Left ventricle myocardium inferior (tissue), 1 donor: Measurements from ENCODE around the gene STK38. TPM values are rescaled to one million over a fixed set of nuclear protein-coding genes. Genes with fewer than 3 reads are reported as not detected.

ENCODE experiments used
- DNase-seq: peaks from one replicate; pipeline ENCODE4 v3.0.0-alpha.2; 2020
- H3K27ac ChIP-seq: fragments of 200-600 bp; replicated peaks from 2 replicates; pipeline ENCODE4 v1.8.0; 2021
- H3K27me3 ChIP-seq: fragments of 200-600 bp; 2 replicates; pipeline ENCODE4 v1.8.0; 2021; ENCODE audit warnings: low read depth
- H3K36me3 ChIP-seq: fragments of 200-600 bp; 2 replicates; pipeline ENCODE4 v1.8.0; 2021
- H3K4me1 ChIP-seq: fragments of 200-600 bp; 2 replicates; pipeline ENCODE4 v1.8.0; 2021
- H3K4me3 ChIP-seq: fragments of 200-600 bp; 2 replicates; pipeline ENCODE4 v1.8.0; 2021; ENCODE audit warnings: mild to moderate bottlenecking, moderate library complexity
- H3K9me3 ChIP-seq: fragments of 200-600 bp; replicated peaks from 2 replicates; pipeline ENCODE4 v1.8.0; 2021
- intact Hi-C: fragments of 100-400 bp; cut with micrococcal nuclease; formaldehyde crosslinking; loops from one replicate; pipeline ENCODE4 v1.11.0; 2022
- total RNA-seq: library from RNA; stranded (reverse); fragmentation: NEBNext Ultra II Directional; extraction: Animal tissue kit (Norgen Biotek cat#: 25700); gene quantifications from one replicate; pipeline ENCODE4 v1.2.1, GENCODE V29; 2021
- TF ChIP-seq, protein P1 (sequence below): fragments of 200-600 bp; IDR thresholded peaks from 2 replicates; pipeline ENCODE4 v1.8.0; 2021; ENCODE audit warnings: antibody characterized with exemption, mild to moderate bottlenecking, borderline replicate concordance
- donor health status: DM: no; HTN: yes; CAD: no; lungs with severe emphysema.

Gene STK38
- total RNA-seq, 1 donor from 2014 or later, result 25.5 TPM

DNA sequence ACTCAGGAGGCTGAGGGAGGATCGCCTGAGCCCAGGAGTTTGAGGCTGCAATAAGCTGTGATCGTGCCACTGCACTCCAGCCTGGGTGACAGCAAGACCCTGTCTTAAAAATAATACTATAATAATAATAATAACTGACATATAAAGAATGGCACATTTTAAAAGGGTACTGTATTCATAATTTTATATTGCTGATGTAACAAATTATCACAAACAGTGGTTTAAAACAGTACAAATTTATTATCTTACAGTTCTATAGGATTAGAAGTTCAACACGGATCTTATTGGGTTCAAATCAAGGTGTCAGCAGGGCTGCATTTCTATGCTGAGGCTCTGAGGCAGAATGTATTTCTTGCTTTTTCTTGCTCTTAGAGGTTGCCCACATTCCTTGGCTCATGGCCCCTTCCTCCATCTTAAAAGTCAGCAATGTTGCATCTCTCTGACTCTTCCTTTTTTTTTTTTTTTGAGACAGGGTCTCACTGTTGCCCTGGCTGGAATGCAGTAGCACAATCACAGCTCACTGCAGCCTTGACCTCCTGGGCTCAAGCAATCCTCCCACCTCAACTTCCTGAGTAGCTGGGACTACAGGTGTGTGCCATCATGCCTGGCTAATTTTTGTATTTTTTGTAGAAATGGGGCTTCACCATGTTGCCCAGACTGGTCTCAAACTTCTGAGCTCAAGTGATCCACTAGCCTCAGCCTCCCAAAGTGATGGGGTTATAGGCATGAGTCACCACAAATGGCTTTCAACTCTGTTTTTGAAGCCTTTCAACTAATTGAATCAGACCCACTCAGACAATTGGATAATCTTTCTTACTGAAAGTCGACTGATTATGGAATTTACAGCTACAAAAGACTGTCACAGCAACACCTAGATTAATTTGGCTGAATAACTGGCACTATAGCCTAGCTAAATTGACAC is 24.1 kb upstream of the STK38 start:
- H3K27me3 ChIP-seq, result no peaks in the 10 kb centered on the region
- intact Hi-C loops, result no loop called here
- TF ChIP-seq, protein P1, sequence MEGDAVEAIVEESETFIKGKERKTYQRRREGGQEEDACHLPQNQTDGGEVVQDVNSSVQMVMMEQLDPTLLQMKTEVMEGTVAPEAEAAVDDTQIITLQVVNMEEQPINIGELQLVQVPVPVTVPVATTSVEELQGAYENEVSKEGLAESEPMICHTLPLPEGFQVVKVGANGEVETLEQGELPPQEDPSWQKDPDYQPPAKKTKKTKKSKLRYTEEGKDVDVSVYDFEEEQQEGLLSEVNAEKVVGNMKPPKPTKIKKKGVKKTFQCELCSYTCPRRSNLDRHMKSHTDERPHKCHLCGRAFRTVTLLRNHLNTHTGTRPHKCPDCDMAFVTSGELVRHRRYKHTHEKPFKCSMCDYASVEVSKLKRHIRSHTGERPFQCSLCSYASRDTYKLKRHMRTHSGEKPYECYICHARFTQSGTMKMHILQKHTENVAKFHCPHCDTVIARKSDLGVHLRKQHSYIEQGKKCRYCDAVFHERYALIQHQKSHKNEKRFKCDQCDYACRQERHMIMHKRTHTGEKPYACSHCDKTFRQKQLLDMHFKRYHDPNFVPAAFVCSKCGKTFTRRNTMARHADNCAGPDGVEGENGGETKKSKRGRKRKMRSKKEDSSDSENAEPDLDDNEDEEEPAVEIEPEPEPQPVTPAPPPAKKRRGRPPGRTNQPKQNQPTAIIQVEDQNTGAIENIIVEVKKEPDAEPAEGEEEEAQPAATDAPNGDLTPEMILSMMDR, result no peak
- H3K27ac ChIP-seq, result no peak overlapping the region
- H3K4me3 ChIP-seq, result no peak overlapping the region
- DNase-seq, result no peak
- no peaks in the 10 kb centered on the region for H3K4me1 ChIP-seq
- H3K36me3 ChIP-seq, result no peaks in the 10 kb centered on the region
- peaks cover 5% of the 10 kb centered on the region for H3K9me3 ChIP-seq

DNA sequence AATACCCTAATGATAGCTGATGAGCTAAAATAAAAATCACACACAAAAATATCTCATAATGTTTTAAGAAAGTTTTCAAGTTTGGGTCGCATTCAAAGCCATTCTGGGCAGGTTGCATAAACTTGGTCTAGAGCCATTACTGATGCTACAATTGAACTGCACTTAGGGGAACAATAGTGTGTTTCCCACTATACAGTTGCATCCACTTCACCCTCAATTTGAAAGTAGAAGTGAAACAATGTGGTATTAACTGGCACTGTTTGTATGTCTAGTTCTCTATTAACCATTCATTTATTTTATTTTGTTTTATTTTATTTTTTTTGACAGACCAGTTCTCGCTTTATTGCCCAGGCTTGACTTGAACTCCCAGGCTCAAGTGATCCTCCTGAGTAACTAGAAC is 23.0 kb upstream of the STK38 start:
- no peaks in the 10 kb centered on the region for H3K27me3 ChIP-seq
- no peak for DNase-seq
- TF ChIP-seq, protein P1, result no peak
- H3K4me1 ChIP-seq, result no peaks in the 10 kb centered on the region
- no peak overlapping the region for H3K27ac ChIP-seq
- H3K9me3 ChIP-seq, result peaks cover 5% of the 10 kb centered on the region
- no peak overlapping the region for H3K4me3 ChIP-seq
- intact Hi-C loops, result no loop called here
- H3K36me3 ChIP-seq, result no peaks in the 10 kb centered on the region

DNA sequence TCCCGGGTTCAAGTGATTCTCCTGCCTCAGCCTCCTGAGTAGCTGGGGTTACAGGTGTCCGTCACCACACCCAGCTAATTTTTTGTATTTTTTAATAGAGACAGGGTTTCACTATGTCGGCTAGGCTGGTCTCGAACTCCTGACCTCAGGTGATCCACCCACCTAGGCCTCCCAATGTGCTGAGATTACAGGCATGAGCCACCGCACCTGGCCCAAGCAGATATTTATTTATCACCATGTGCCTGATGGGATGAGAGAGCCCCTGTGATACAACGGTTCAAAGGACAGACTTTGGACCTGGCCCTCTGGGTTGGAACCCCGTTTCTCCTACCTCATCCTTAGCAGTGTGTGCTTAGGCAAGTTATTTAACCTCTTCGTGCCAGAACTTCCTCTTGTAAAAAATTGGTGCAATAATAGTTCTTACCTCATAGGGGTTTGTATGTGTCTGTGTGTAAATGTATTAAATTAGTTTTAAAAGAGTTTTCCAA is 19.2 kb upstream of the STK38 start:
- Histone ChIP-seq H3K36me3 (no peaks in the 10 kb centered on the region), H3K27ac (no peak overlapping the region), H3K4me3 (no peak overlapping the region), H3K4me1 (no peaks in the 10 kb centered on the region), H3K27me3 (no peaks in the 10 kb centered on the region), H3K9me3 (peaks cover 3% of the 10 kb centered on the region)
- intact Hi-C loops, result no loop called here
- TF ChIP-seq, protein P1, result no peak
- no peak for DNase-seq

DNA sequence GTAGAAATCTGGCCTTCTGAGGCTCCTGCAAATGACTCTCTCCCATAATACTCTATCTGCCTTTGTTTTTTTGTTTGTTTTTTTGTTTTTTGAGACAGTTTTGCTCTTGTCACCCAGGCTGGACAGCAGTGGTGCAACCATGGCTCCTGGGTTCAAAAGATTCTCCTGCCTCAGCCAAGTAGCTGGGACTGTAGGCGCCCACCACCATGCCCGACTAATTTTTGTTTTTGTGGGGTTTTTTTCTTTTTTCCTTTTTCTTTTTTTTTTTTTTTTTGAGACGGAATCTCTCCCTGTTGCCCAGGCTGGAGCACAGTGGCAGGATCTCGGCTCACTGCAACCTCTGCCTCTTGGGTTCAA is 16.6 kb upstream of the STK38 start:
- no peak overlapping the region for H3K4me3 ChIP-seq
- H3K27ac ChIP-seq, result no peak overlapping the region
- no peak for DNase-seq
- H3K36me3 ChIP-seq, result no peaks in the 10 kb centered on the region
- intact Hi-C loops, result no loop called here
- H3K4me1 ChIP-seq, result no peaks in the 10 kb centered on the region
- H3K27me3 ChIP-seq, result no peaks in the 10 kb centered on the region
- TF ChIP-seq, protein P1, result no peak
- no peaks in the 10 kb centered on the region for H3K9me3 ChIP-seq

DNA sequence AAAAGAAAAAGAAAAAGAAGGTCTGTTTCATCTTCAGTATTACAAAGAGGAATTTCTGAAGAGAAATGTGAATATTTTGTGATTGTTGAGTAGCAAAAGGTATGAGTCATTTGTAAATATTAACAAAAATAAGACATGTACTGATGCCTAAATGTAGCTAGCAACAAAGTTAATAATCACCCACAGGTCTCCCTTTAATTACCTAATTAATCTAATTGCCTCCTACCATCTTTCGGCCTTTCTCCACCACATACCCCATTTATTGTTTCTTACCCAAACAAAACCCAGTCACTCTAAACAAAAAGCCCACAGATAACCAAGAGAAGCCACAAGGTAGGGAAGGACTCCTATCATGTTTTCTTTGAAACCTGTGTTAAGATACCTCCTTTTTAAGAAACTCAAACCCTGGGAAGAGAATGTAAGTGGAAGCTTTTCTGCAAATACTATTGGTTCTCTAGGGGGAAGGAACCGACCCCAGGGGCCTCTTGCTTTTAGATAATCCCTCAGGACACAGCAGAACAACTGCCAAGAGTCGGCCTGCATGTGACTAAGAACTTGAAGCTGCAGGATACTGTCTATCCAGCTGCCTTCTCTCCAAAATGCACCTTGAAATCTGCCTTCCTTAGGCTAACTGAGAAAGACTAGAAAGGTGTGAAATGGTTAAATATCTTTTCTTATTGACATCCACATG is 16.1 kb upstream of the STK38 start:
- Histone ChIP-seq H3K4me1 (no peaks in the 10 kb centered on the region), H3K27me3 (no peaks in the 10 kb centered on the region), H3K4me3 (no peak overlapping the region), H3K36me3 (no peaks in the 10 kb centered on the region), H3K9me3 (no peaks in the 10 kb centered on the region), H3K27ac (no peak overlapping the region)
- TF ChIP-seq, protein P1, result no peak
- no peak for DNase-seq
- intact Hi-C loops, result no loop called here
